Measurements from ENCODE around the gene DBP. TPM values are rescaled to one million over a fixed set of nuclear protein-coding genes. Genes with fewer than 3 reads are reported as not detected.

The DBP gene
- polyA plus RNA-seq, 3 donors: 12.8 to 22.3 (median 17.5) TPM

- Histone ChIP-seq H3K4me3 (replicated peaks in 1 of 3; ENCODE audit: low read depth in 2 of 3, low read length in 3 of 3) (peak overlapping the region in 2 of 3 experiments; percentile 4 to 75), H4K20me1 (ENCODE audit: insufficient read depth, low read length) (no peaks in the 10 kb centered on the region), H3K9ac (ENCODE audit: insufficient read depth, low read length, poor library complexity, severe bottlenecking) (no peak overlapping the region), H2AFZ (ENCODE audit: insufficient read depth, low read depth, low read length, poor library complexity, severe bottlenecking) (peak overlapping the region; percentile 83), H3K79me2 (ENCODE audit: insufficient read depth, low read length) (no peaks in the 10 kb centered on the region), H3K27ac (ENCODE audit: low read depth in 1 of 2, low read length in 2 of 2) (no peak overlapping the region), H3K36me3 (replicated peaks in 1 of 2; ENCODE audit: control insufficient read depth in 1 of 2, insufficient read depth in 2 of 2, low read length in 2 of 2) (no peaks in the 10 kb centered on the region), H3K4me2 (replicated peaks; ENCODE audit: extremely low read depth, low read length, poor library complexity, severe bottlenecking) (peak overlapping the region; percentile 91), H3K27me3 (ENCODE audit: control insufficient read depth in 2 of 2, insufficient read depth in 2 of 2, low read length in 2 of 2) (peaks cover 0 to 10% of the 10 kb centered on the region in 2 donors), H3K4me1 (ENCODE audit: control insufficient read depth in 1 of 2, insufficient read depth in 2 of 2, low read length in 2 of 2) (peaks cover 30 to 44% of the 10 kb centered on the region in 2 donors), H3K9me3 (replicated peaks in 1 of 2; ENCODE audit: control insufficient read depth in 1 of 2, insufficient read depth in 1 of 2, low read length in 2 of 2) (no peaks in the 10 kb centered on the region)
- Mint-ChIP-seq H3K27me3 (ENCODE audit: low read depth in 3 of 3) (peaks cover 11 to 29% (median 27%) of the 10 kb centered on the region in 3 donors), H3K27ac (peak overlapping the region in 2 of 7 donors; percentile 40 to 80), H3K9me3 (peaks cover 0 to 3% (median 0%) of the 10 kb centered on the region in 7 donors), H3K4me3 (peak overlapping the region; percentile 76 to 94), H3K36me3 (peaks cover under 1 to 7% of the 10 kb centered on the region in 2 donors), H3K4me1 (peaks cover 45% of the 10 kb centered on the region)
- WGBS (ENCODE audit: insufficient coverage): 2% methylated on average over 16 of the region's 25 CpGs
- peak; percentile 60 to 76 (median 73) for DNase-seq
- intact Hi-C loops (cut with micrococcal nuclease): loop anchor here (5.0 to 10.0 kb wide), 6 partner anchors 32 to 192 kb away; partner anchors contain the start of genes HSD17B14 (in 2 of the 2) and MAMSTR (in 1 of the 2)
- TF ChIP-seq, protein P1, sequence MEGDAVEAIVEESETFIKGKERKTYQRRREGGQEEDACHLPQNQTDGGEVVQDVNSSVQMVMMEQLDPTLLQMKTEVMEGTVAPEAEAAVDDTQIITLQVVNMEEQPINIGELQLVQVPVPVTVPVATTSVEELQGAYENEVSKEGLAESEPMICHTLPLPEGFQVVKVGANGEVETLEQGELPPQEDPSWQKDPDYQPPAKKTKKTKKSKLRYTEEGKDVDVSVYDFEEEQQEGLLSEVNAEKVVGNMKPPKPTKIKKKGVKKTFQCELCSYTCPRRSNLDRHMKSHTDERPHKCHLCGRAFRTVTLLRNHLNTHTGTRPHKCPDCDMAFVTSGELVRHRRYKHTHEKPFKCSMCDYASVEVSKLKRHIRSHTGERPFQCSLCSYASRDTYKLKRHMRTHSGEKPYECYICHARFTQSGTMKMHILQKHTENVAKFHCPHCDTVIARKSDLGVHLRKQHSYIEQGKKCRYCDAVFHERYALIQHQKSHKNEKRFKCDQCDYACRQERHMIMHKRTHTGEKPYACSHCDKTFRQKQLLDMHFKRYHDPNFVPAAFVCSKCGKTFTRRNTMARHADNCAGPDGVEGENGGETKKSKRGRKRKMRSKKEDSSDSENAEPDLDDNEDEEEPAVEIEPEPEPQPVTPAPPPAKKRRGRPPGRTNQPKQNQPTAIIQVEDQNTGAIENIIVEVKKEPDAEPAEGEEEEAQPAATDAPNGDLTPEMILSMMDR (IDR thresholded peaks at IDR 0.05): no peak
These were observed 7.8 kb upstream of the DBP start for GRCh38 chr19:48644839-48645619.

- Histone ChIP-seq H3K27ac (ENCODE audit: low read depth in 1 of 2, low read length in 2 of 2) (no peak overlapping the region), H3K9ac (ENCODE audit: insufficient read depth, low read length, poor library complexity, severe bottlenecking) (no peak overlapping the region), H3K4me3 (replicated peaks in 1 of 3; ENCODE audit: low read depth in 2 of 3, low read length in 3 of 3) (no peak overlapping the region), H3K4me1 (ENCODE audit: control insufficient read depth in 1 of 2, insufficient read depth in 2 of 2, low read length in 2 of 2) (peaks cover 27 to 46% of the 10 kb centered on the region in 2 donors), H4K20me1 (ENCODE audit: insufficient read depth, low read length) (no peaks in the 10 kb centered on the region), H3K79me2 (ENCODE audit: insufficient read depth, low read length) (peaks cover 3% of the 10 kb centered on the region), H3K4me2 (replicated peaks; ENCODE audit: extremely low read depth, low read length, poor library complexity, severe bottlenecking) (peak overlapping the region; percentile 91), H3K36me3 (replicated peaks in 1 of 2; ENCODE audit: control insufficient read depth in 1 of 2, insufficient read depth in 2 of 2, low read length in 2 of 2) (no peaks in the 10 kb centered on the region), H2AFZ (ENCODE audit: insufficient read depth, low read depth, low read length, poor library complexity, severe bottlenecking) (no peak overlapping the region), H3K27me3 (ENCODE audit: control insufficient read depth in 2 of 2, insufficient read depth in 2 of 2, low read length in 2 of 2) (peaks cover 0 to 10% of the 10 kb centered on the region in 2 donors), H3K9me3 (replicated peaks in 1 of 2; ENCODE audit: control insufficient read depth in 1 of 2, insufficient read depth in 1 of 2, low read length in 2 of 2) (no peaks in the 10 kb centered on the region)
- no peak overlapping the region for H3K4me3 Mint-ChIP-seq
- peaks cover 3 to 9% of the 10 kb centered on the region in 2 donors for H3K36me3 Mint-ChIP-seq
- intact Hi-C loops (cut with micrococcal nuclease): loop anchor here in 1 of 2 donors (5.0 to 10.0 kb wide), 3 partner anchors 33 to 190 kb away; partner anchors contain the start of genes HSD17B14 and MAMSTR
- TF ChIP-seq, protein P1 (IDR thresholded peaks at IDR 0.05): no peak
- H3K27ac Mint-ChIP-seq: no peak overlapping the region
- no peak for DNase-seq
- peaks cover 0 to 3% (median 0%) of the 10 kb centered on the region in 7 donors for H3K9me3 Mint-ChIP-seq
- H3K27me3 Mint-ChIP-seq (ENCODE audit: low read depth in 3 of 3): peaks cover 11 to 33% (median 31%) of the 10 kb centered on the region in 3 donors
- peaks cover 46% of the 10 kb centered on the region for H3K4me1 Mint-ChIP-seq
- 100% methylated on average over 1 of the region's 4 CpGs for WGBS (ENCODE audit: insufficient coverage)
These were observed 7.2 kb upstream of the DBP start for GRCh38 chr19:48644355-48644754.

Measured in CD14-positive monocyte (primary cell).